HS-27A (cell line): Measurements from ENCODE around the gene WDR38.

ENCODE experiments used
- DNase-seq: peaks from one replicate; pipeline ENCODE4 v3.0.0-alpha.2; 2012; ENCODE audit warnings: low read depth, missing footprints

The WDR38 gene, protein sequence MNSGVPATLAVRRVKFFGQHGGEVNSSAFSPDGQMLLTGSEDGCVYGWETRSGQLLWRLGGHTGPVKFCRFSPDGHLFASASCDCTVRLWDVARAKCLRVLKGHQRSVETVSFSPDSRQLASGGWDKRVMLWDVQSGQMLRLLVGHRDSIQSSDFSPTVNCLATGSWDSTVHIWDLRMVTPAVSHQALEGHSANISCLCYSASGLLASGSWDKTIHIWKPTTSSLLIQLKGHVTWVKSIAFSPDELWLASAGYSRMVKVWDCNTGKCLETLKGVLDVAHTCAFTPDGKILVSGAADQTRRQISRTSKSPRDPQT

DNA sequence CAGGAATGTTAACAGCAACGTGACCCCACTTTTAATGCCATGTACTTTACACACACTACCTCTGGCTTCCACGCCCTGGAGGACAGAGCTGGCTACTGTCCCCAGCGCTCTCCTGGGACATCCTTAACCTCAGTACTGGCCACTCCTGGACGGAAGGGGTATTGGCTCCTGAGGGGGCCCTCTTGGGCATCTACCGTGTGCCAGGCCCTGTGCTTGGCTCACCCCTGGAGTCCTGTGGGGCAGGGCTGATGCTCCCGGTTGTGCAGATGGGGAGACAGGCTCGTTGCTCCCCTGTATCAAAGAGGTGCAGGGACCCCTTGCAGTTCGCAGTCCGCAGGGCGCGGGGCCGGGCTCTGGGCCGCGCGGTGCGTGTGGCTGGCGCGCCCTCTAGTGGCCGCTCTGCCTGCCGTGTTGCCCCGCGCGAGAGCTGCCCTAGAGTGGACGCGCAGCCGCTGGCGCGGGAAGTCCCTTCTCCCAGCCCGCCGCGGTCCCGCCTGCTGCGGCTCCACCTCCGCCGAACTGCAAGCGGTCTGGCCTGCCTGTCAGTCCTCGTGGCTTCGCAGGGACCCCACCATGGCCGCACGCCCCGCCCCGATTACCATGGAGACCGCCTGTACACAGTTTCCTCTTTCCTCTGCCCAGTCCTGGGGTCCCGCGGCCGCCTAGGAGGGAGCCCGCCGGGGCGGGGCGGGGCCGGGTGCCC, at the start of gene WDR38:
Gene WDR38 (plus strand): TSS at position 632 of the 703 bp plus-strand sequence. CDS start 72 bp downstream, outside the sequence.
- DNase-seq, result no peak

DNA sequence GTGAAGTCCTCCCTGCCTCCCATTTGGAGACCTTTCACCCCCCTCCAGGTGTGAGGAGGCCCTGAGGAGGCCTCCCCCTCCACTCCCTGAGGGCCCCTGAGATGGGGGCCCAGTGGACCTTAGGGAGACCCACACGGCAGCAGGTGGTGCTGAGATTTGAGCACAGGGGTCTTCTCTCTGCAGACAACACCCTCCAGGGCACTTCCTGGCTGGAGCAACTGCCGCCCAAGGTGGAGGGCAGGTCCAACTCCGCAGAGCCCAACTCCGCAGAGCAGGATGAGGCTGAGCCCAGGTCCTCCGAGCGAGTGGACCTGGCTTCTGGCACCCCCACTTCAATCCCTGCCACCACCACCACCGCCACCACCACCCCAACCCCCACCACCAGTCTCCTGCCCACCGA, 49.3 kb upstream of the WDR38 start:
- DNase-seq, result no peak

GRCh38 chr9:124805186-124805585, 48.1 kb upstream of the WDR38 start:
- DNase-seq, result no peak

- no peak for DNase-seq
These were observed 44.9 kb upstream of the WDR38 start for GRCh38 chr9:124808246-124808956.

GRCh38 chr9:124809211-124809610, 44.0 kb upstream of the WDR38 start:
- no peak for DNase-seq

GRCh38 chr9:124809741-124810500, 43.3 kb upstream of the WDR38 start:
- no peak for DNase-seq

DNA sequence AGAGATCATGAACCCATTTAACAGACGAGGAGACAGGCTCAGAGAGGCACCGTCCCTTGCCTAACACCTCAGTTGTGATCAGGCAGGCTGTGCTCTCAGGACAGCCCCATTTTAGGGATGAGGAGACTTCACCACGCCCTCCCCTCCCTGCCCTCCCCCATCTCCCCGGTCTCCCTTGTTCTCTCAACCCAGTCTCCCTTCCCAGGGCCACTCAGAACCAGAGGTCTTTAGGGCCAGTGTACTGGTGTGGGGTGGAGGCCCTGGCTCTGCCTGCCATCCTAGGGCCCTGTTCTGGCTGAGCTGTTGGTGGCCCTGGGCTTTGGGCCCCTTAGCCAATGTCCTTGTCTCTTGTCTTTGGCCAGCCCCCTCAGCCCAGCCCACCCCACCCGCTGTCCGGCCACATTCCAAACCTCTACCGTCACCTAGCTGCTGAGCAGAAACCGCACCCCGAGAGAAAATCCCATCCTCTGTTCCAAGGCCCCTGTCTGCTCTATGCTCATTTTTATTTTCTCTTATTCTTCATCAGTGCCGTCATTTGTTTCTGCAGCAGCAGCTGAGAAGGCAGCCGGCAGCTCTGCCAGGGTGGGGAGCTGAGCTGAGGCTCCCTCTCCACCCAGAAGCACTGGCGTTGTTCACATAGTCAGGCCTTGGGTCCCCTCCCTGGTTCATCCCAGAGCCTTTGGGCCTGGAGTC, 42.5 kb upstream of the WDR38 start:
- DNase-seq, result peak; percentile 92

DNA sequence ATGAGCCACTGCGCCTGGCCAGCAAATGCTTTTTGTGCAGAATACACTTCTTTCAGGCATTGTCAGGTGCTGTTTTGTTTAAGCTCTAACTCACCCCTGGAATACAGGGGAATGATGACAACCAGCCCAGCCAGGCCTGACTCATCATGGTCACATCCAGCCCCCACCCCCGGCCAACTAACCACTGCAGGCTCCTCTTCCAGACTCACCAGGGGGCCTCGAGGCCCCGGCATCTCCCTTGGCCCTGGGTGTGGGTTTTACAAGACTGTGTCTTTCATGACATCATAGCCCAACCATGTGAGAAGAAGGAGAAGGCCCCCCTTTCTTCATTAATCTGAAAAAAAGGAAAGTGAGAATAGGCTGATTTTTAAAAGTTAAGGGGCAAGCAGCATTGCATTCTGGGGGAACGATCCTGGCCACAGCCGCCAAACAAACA, 40.8 kb upstream of the WDR38 start:
- peak; percentile 89 for DNase-seq

- DNase-seq, result no peak
These were observed 40.2 kb upstream of the WDR38 start for GRCh38 chr9:124813041-124813440.

DNA sequence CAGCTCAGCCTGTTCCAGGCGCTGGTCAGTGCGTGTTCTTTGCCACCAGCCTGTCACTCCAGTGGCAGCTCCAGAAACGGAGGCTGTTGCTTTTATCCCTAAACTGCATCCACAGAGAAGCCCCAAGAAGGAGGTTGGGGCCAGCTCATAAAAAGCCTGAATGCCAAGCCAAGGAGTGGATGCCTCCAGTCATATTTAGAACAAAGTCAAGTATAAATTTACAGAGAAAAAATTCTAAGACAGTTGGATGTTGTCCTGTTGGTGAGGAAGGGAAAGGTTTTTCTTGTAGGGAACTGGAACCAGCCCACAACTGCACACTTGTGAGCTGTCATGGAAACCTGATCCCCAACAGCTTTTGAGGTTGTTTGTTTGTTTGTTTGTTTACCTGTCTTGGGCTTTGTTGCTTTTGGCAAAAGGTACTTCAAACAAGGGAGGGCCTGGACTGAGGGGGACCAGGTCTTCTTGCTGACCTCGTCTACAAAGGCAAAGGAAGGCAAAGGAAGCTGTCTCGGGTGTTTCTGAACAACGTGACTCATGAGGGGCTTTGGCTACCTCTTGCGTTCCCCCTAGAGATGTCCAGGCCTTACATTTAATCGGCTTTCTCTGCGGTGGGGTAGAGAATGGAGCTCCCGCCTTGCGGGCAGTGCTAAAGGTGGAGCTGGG, 39.6 kb upstream of the WDR38 start:
- no peak for DNase-seq

- DNase-seq, result no peak
These were observed 39.1 kb upstream of the WDR38 start for GRCh38 chr9:124814164-124814535.

GRCh38 chr9:124815601-124816000, 37.7 kb upstream of the WDR38 start:
- DNase-seq, result no peak

- no peak for DNase-seq
These were observed 34.6 kb upstream of the WDR38 start for GRCh38 chr9:124818431-124819281.

DNA sequence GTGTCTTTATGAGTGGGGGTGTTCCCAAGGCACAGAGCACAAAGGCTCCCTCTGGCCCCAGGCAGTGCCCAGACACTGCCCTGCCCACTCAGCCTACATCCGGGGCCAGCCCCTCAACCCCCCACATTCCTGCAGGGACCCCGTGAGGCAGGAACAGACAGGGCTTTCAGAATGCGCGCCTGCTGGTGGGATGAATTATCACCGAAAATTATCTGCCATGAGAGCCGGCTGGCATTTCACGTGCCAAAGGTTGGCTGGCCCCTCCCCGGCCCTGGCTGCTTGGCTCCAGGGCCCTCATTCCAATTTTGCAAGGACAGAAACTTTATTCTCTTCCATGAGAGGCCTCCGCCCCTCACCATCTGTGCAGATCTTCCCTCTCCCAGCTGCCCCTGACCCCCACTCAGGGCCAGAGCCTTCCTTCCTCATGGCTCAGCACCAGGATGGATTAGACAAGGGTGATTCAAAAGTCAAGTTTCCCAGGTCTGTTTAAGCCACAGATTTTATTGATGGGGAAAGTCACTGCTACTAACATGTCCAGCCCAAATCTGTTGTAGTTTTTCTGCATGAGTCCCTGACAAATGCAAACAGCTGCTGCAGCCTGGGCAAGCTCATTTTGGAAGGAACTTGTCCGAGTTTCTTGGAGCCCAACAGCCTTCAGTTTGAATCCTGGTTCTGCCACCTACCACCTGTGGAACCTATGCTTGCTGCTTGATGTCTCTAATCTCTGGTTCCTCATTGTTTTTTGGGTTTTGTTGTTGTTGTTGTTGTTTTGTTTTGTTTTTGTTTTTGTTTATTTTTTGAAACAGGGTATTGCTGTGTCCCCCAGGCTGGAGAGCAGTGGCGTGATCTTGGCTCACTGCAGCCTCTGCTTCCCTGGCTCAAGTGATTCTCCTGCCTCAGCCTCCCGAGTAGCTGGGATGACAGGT, 32.3 kb upstream of the WDR38 start:
- DNase-seq, result no peak

- no peak for DNase-seq
These were observed 24.5 kb upstream of the WDR38 start for GRCh38 chr9:124828489-124829333.

- no peak for DNase-seq
These were observed 24.0 kb upstream of the WDR38 start for GRCh38 chr9:124829334-124829669.

DNA sequence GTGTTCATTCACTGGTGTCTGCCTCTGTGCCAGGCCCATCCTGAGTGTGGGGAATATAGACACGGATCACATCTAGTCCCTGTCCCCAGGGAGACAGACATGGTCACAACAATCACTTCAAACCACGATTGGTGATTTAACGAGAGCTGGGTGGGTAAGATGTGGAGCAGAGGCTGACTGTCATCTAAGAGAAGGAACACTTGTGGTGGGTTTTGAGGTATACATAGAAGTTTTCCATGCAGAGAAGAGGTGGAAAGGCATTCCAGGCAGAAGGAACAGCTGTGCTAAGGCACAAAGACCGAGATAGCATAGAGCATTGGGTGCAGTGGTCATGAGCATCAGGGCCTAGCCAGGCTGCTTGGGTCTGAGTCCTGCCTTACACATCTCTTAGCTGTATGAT, 22.7 kb upstream of the WDR38 start:
- no peak for DNase-seq
